ENCODE data around the gene RNF7.
"Not testable (repeated sequence)": the region's sequence is repeated elsewhere in the genome, so short reads cannot be mapped to it uniquely, and the experiment has no call there.

RNF7 gene

DNA sequence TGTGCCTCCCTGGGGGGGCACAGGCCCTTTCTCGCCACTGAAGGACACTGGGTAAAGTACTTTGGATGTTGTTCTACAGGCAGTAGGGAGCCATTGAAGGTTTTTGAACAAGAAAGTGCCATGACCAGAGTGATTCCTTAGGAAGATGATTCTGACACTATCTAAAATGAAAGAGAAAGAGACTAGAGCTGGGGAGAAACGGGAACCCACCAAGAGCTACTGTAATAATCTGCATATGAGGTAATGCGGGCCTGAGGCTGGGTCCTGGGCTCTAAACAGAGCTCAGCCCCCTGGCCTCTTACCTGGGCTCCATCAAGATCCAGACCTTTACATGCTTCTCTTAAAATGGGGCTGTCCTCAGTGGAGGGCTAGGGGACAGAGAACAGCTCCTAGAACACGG lies 50.1 kb downstream of the RNF7 start:
- H3K4me3 ChIP-seq (replicated peaks in 1 of 2; ENCODE audit: low read depth in 2 of 2, low read length in 2 of 2): no peak overlapping the region
- TF ChIP-seq, protein P1, sequence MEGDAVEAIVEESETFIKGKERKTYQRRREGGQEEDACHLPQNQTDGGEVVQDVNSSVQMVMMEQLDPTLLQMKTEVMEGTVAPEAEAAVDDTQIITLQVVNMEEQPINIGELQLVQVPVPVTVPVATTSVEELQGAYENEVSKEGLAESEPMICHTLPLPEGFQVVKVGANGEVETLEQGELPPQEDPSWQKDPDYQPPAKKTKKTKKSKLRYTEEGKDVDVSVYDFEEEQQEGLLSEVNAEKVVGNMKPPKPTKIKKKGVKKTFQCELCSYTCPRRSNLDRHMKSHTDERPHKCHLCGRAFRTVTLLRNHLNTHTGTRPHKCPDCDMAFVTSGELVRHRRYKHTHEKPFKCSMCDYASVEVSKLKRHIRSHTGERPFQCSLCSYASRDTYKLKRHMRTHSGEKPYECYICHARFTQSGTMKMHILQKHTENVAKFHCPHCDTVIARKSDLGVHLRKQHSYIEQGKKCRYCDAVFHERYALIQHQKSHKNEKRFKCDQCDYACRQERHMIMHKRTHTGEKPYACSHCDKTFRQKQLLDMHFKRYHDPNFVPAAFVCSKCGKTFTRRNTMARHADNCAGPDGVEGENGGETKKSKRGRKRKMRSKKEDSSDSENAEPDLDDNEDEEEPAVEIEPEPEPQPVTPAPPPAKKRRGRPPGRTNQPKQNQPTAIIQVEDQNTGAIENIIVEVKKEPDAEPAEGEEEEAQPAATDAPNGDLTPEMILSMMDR (IDR thresholded peaks at IDR 0.05; ENCODE audit: low read depth, low read length): no peak
- DNase-seq (ENCODE audit: low read depth in 2 of 2): no peak

- DNase-seq (ENCODE audit: low read depth in 2 of 2); H3K4me3 ChIP-seq (replicated peaks in 1 of 2; ENCODE audit: low read depth in 2 of 2, low read length in 2 of 2): not testable (repeated sequence)
These were observed 50.7 kb downstream of the RNF7 start for GRCh38 chr3:141788750-141789149.

- no peak for DNase-seq (ENCODE audit: low read depth in 2 of 2)
- TF ChIP-seq, protein P1 (IDR thresholded peaks at IDR 0.05; ENCODE audit: low read depth, low read length): no peak
- H3K4me3 ChIP-seq (replicated peaks in 1 of 2; ENCODE audit: low read depth in 2 of 2, low read length in 2 of 2): no peak overlapping the region
These were observed 51.2 kb downstream of the RNF7 start for GRCh38 chr3:141789281-141789680.

- DNase-seq (ENCODE audit: low read depth in 2 of 2): no peak
- TF ChIP-seq, protein P1 (IDR thresholded peaks at IDR 0.05; ENCODE audit: low read depth, low read length): no peak
- no peak overlapping the region for H3K4me3 ChIP-seq (replicated peaks in 1 of 2; ENCODE audit: low read depth in 2 of 2, low read length in 2 of 2)
These were observed 52.1 kb downstream of the RNF7 start for GRCh38 chr3:141790171-141790570.

DNA sequence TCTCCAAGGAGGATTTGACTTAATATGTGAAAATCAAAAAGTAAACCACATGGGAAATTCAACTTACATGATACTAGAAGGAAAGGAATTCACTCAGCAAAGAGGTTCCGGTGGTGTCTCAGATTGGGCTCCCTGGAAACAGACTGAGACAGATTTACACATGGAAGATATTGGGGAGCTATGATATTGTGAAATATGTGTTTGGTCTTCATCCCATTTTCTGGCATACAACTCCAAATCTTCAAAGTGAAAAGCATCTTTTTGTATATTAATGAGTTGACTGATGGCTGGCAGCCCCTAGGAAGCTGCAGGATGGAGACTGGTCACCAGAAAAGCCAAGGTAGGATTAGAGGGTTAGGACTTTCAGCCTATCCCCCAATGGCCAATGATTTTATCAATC lies 54.4 kb downstream of the RNF7 start:
- H3K4me3 ChIP-seq (replicated peaks in 1 of 2; ENCODE audit: low read depth in 2 of 2, low read length in 2 of 2): no peak overlapping the region
- DNase-seq (ENCODE audit: low read depth in 2 of 2): no peak
- TF ChIP-seq, protein P1 (IDR thresholded peaks at IDR 0.05; ENCODE audit: low read depth, low read length): no peak

DNA sequence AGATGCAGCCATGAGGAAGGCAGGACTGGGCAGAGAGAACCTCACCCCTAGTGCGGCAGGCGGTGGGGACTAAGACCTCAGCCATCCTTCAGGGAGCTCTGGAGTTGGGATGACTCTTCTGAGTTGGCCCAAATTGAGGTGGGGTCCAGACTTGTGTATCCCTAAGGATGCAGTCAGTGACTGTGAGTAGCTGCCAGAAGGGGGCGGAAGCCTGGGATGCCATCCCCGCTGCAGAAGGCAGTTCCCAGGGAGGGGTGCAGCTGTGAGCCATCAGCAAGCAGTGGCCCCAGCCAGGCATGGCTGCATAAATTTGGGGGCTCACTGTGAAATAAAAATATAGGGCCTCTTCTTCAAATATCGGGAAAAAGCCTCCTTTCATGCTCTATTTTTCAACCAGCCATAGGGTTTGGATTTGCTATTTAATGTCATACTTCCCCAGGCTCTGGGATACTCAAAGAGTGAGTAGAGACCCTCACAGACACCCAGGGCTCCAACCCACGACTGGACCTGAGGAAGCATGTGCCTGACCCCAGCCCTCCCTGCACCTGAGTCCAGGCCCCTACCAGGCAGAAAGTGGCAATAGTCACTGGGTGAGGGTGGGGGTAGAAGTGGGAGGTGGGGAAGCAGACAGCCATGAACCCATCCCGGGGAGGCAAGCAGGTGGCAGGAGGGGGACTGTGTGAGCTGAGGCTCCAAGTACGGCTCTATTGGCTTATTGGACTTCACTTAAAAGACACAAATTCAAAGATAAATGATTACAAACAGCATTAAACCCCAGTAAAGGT lies 55.6 kb downstream of the RNF7 start:
- DNase-seq (ENCODE audit: low read depth in 2 of 2): no peak
- TF ChIP-seq, protein P1 (IDR thresholded peaks at IDR 0.05; ENCODE audit: low read depth, low read length): peak; percentile 10
- no peak overlapping the region for H3K4me3 ChIP-seq (replicated peaks in 1 of 2; ENCODE audit: low read depth in 2 of 2, low read length in 2 of 2)

- H3K4me3 ChIP-seq (replicated peaks in 1 of 2; ENCODE audit: low read depth in 2 of 2, low read length in 2 of 2): no peak overlapping the region
- no peak for DNase-seq (ENCODE audit: low read depth in 2 of 2)
- TF ChIP-seq, protein P1 (IDR thresholded peaks at IDR 0.05; ENCODE audit: low read depth, low read length): no peak
These were observed 57.2 kb downstream of the RNF7 start for GRCh38 chr3:141795276-141795675.

All from cardiac fibroblast (primary cell).